C4-2B (cell line): ENCODE measurements around the gene CNTN5.
A peak's percentile ranks its signal among the peaks of the same experiment; 100 is the strongest.

Source experiments
- H3K27ac ChIP-seq: fragments of 450-650 bp; 2 replicates; pipeline ENCODE4 v1.5.1; 2017
- CTCF ChIP-seq: fragments of 450-650 bp; conservative IDR thresholded peaks from 2 replicates; pipeline ENCODE4 v1.5.1; 2017; ENCODE audit warnings: mild to moderate bottlenecking
- ZFX ChIP-seq: fragments of 450-650 bp; IDR thresholded peaks from 2 replicates; pipeline ENCODE4 v1.6.1; 2017

CNTN5 gene

GRCh38 chr11:99841885-99842284, 821.1 kb downstream of the CNTN5 start:
- no peak for TF ChIP-seq ZFX
- TF ChIP-seq CTCF = no peak
- no peak overlapping the region for H3K27ac ChIP-seq

GRCh38 chr11:99865951-99866350, 845.2 kb downstream of the CNTN5 start:
- no peak overlapping the region for H3K27ac ChIP-seq
- TF ChIP-seq CTCF = no peak
- no peak for TF ChIP-seq ZFX

- TF ChIP-seq CTCF = no peak
- TF ChIP-seq ZFX = no peak
- no peak overlapping the region for H3K27ac ChIP-seq
These were observed 860.9 kb downstream of the CNTN5 start for GRCh38 chr11:99881610-99882009.

GRCh38 chr11:99884750-99885149, 864.0 kb downstream of the CNTN5 start:
- no peak overlapping the region for H3K27ac ChIP-seq
- TF ChIP-seq CTCF (no peak), ZFX (no peak)

GRCh38 chr11:99887481-99887880, 866.7 kb downstream of the CNTN5 start:
- no peak overlapping the region for H3K27ac ChIP-seq
- no peak for TF ChIP-seq CTCF
- TF ChIP-seq ZFX = no peak

- TF ChIP-seq ZFX (no peak), CTCF (no peak)
These were observed 873.1 kb downstream of the CNTN5 start for GRCh38 chr11:99893811-99894210.

GRCh38 chr11:99901175-99901574, 880.4 kb downstream of the CNTN5 start:
- no peak overlapping the region for H3K27ac ChIP-seq
- TF ChIP-seq ZFX = no peak
- no peak for TF ChIP-seq CTCF

More at GRCh38 chr11:99893811-99894210, 873.1 kb downstream of the CNTN5 start:
- no peak overlapping the region for H3K27ac ChIP-seq

- TF ChIP-seq ZFX (no peak), CTCF (peak; percentile 58)
- no peak overlapping the region for H3K27ac ChIP-seq
These were observed 890.4 kb downstream of the CNTN5 start for GRCh38 chr11:99911116-99911515.
